Measurements from ENCODE around the gene CD19. TPM values are rescaled to one million over a fixed set of nuclear protein-coding genes. Genes with fewer than 3 reads are reported as not detected.
"Not testable (repeated sequence)": the region's sequence is repeated elsewhere in the genome, so short reads cannot be mapped to it uniquely, and the experiment has no call there.

Gene CD19
- total and polyA plus RNA-seq, 2 of the 8 experiments (the other 6 are each of a cell fraction or from before 2014, with no cell fraction given) = 0.57 to 0.65 TPM

DNA sequence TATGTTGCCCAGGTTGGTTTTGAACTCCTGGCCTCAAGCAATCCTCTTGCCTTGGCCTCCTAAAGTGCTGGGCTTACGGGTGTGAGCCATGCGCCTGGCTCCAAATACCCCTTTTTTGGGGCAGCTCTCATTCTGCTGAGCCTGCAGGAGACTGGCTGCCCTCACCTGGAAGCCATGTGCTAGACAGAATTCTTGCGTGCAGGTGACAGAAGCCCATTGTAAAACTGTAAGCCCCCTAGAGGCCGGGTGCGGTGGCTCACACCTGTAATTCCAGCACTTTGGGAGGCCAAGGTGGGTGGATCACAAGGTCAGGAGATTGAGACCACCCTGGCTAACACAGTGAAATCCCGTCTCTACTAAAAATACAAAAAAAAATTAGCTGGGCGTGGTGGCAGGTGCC is 48.6 kb downstream of the CD19 start:
- not testable (repeated sequence) for DNase-seq (ENCODE audit: low read depth in 1 of 2, low spot score in 2 of 2)

More for the DNA sequence above, 48.6 kb downstream of the CD19 start:
- not testable (repeated sequence) for H2BK5ac ChIP-seq (ENCODE audit: low read depth, low read length); H3K79me2 ChIP-seq (ENCODE audit: control insufficient read depth in 1 of 2, insufficient read depth in 2 of 2, low read length in 2 of 2); H2BK12ac ChIP-seq (ENCODE audit: low read depth, low read length); H3K18ac ChIP-seq (ENCODE audit: extremely low read depth, low read length); H4K20me1 ChIP-seq (replicated peaks in 1 of 2; ENCODE audit: control insufficient read depth in 1 of 2, insufficient read depth in 2 of 2, low read length in 2 of 2); H2AK5ac ChIP-seq (ENCODE audit: low read depth, low read length); H4K8ac ChIP-seq (ENCODE audit: extremely low read depth, insufficient read depth, low read length); FAIRE-seq; H3K23ac ChIP-seq (ENCODE audit: insufficient read length); H3K56ac ChIP-seq (replicated peaks; ENCODE audit: insufficient read length, low read depth, low read length); H3K9ac ChIP-seq (replicated peaks in 1 of 4; ENCODE audit: extremely low read depth in 1 of 4, low read depth in 3 of 4, low read length in 3 of 4); H4K5ac ChIP-seq (ENCODE audit: insufficient read length, low read depth, low read length); H2AFZ ChIP-seq (ENCODE audit: low read length); H2BK15ac ChIP-seq (ENCODE audit: low read length); H3K4me1 ChIP-seq (replicated peaks in 1 of 4; ENCODE audit: control insufficient read depth in 3 of 4, insufficient read depth in 4 of 4, low read length in 3 of 4); H3K23me2 ChIP-seq (ENCODE audit: low read depth, low read length); H3K27me3 ChIP-seq (replicated peaks in 1 of 4; ENCODE audit: control insufficient read depth in 3 of 4, extremely low read depth in 1 of 4, insufficient read depth in 3 of 4, low read length in 3 of 4); H3K27ac ChIP-seq (ENCODE audit: low read depth, low read length); H3K9me3 ChIP-seq (ENCODE audit: insufficient read depth in 2 of 2, low read depth in 1 of 2, low read length in 1 of 2); H2BK120ac ChIP-seq (replicated peaks; ENCODE audit: low read depth, low read length); H4K91ac ChIP-seq (replicated peaks; ENCODE audit: insufficient read length, low read length); H3K4ac ChIP-seq (replicated peaks; ENCODE audit: insufficient read length, low read depth, low read length); H3K79me1 ChIP-seq (ENCODE audit: low read depth, low read length); H2BK20ac ChIP-seq (ENCODE audit: low read length); H3K4me3 ChIP-seq (ENCODE audit: extremely low read depth in 1 of 4, insufficient read depth in 2 of 4, low read depth in 3 of 4, low read length in 4 of 4); H3K4me2 ChIP-seq (ENCODE audit: insufficient read depth in 1 of 2, low read depth in 2 of 2, low read length in 2 of 2); H3K14ac ChIP-seq (ENCODE audit: insufficient read length)
- TF ChIP-seq, protein P1, sequence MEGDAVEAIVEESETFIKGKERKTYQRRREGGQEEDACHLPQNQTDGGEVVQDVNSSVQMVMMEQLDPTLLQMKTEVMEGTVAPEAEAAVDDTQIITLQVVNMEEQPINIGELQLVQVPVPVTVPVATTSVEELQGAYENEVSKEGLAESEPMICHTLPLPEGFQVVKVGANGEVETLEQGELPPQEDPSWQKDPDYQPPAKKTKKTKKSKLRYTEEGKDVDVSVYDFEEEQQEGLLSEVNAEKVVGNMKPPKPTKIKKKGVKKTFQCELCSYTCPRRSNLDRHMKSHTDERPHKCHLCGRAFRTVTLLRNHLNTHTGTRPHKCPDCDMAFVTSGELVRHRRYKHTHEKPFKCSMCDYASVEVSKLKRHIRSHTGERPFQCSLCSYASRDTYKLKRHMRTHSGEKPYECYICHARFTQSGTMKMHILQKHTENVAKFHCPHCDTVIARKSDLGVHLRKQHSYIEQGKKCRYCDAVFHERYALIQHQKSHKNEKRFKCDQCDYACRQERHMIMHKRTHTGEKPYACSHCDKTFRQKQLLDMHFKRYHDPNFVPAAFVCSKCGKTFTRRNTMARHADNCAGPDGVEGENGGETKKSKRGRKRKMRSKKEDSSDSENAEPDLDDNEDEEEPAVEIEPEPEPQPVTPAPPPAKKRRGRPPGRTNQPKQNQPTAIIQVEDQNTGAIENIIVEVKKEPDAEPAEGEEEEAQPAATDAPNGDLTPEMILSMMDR (IDR thresholded peaks at IDR 0.05; ENCODE audit: control extremely low read depth in 1 of 3, insufficient read depth in 1 of 3, low read depth in 1 of 3, low read length in 3 of 3) = peak; percentile 19 to 27 (median 24); a peak in 3 of 4 replicates
- TF ChIP-seq, protein P2, sequence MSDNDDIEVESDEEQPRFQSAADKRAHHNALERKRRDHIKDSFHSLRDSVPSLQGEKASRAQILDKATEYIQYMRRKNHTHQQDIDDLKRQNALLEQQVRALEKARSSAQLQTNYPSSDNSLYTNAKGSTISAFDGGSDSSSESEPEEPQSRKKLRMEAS (IDR thresholded peaks at IDR 0.05) = 0 out of 2 replicates have a peak, but pooled peaks have one; percentile 17
- ChIA-PET POLR2A (ENCODE audit: partially characterized antibody) (interaction anchor here (1.1 to 1.9 kb wide), 2 partner anchors 10 to 18 kb away, joined by 3 to 4 read pairs; no protein-coding TSS in a partner anchor), CTCF (ENCODE audit: partially characterized antibody) (interaction anchor here (0.7 to 4.6 kb wide), 20 partner anchors 9 to 129 kb away, joined by 3 to 18 read pairs (median 4); no protein-coding TSS in a partner anchor)
- H3K36me3 ChIP-seq (ENCODE audit: control insufficient read depth in 2 of 4, insufficient read depth in 4 of 4, low read length in 3 of 4) = peaks cover 0 to 16% (median 5%) of the 10 kb centered on the region in 4 experiments; a peak in 4 of 8 replicates
- WGBS, 2 experiments (ENCODE audit: extremely low coverage in 1 of 2, insufficient coverage in 1 of 2, insufficient read length in 1 of 2, insufficient replicate concordance in 2 of 2, low coverage in 1 of 2, low lambda C conversion rate in 2 of 2, missing lambda C conversion rate in 1 of 2) = 84% methylated on average over 7 of the region's 7 CpGs; no CpG with 5 or more reads in 1 of the 2 experiments

Data from H1 (cell line).